Esophagus squamous epithelium (tissue), 5 donors: ENCODE results near the gene RCCD1. TPM values are rescaled to one million over a fixed set of nuclear protein-coding genes. Genes with fewer than 3 reads are reported as not detected.
"Not testable (repeated sequence)": the region's sequence is repeated elsewhere in the genome, so short reads cannot be mapped to it uniquely, and the experiment has no call there.

ENCODE experiments used
- DNase-seq: peaks from one replicate; lab custom pipeline; 2025; lab: John Stamatoyannopoulos, UW
- H3K27ac ChIP-seq, 4 donors: fragments of 200-600 bp; sonication (generic); one replicate each; pipeline ENCODE4 v1.5.1; 2016 to 2019; ENCODE audit warnings: mild to moderate bottlenecking in 1 of 4
- H3K27me3 ChIP-seq, 4 donors: fragments of 200-600 bp; sonication (generic); 1 replicate in 3 of 4; 2 replicates in 1 of 4; pipeline versions ENCODE4 v1.5.1 to v1.6.0; 2017 to 2021; ENCODE audit warnings: antibody characterized with exemption in 1 of 4
- H3K36me3 ChIP-seq, 3 donors: fragments of 200-600 bp; sonication (generic); one replicate each; pipeline ENCODE4 v1.5.1; 2016 to 2019
- H3K4me1 ChIP-seq, 3 donors: fragments of 200-600 bp; sonication (generic); one replicate each; pipeline ENCODE4 v1.5.1; 2017 to 2019
- H3K4me3 ChIP-seq, 4 donors: fragments of 200-600 bp; sonication (generic); 1 replicate in 3 of 4; 2 replicates in 1 of 4; pipeline ENCODE4 v1.5.1; 2016 to 2019; ENCODE audit warnings: mild to moderate bottlenecking in 2 of 4, moderate library complexity in 1 of 4
- H3K9me3 ChIP-seq, 3 donors: fragments of 200-600 bp; sonication (generic); one replicate each; pipeline ENCODE4 v1.5.1; 2016 to 2019
- POLR2A ChIP-seq, 4 donors: fragments of 450-650 bp; IDR thresholded peaks; one replicate each; pipeline ENCODE4 v1.6.1; 2017; ENCODE audit warnings: antibody characterized with exemption in 4 of 4, mild to moderate bottlenecking in 4 of 4, moderate library complexity in 3 of 4
- WGBS, 2 donors: methylation state at CpG; one replicate each; pipeline ENCODE4 v1.1.5; 2018; 5-methylcytosine and 5-hydroxymethylcytosine counted together
- intact Hi-C: fragments of 100-400 bp; cut with DNase I; formaldehyde crosslinking; loops from one replicate; pipeline ENCODE4 v1.15.0; 2022
- total RNA-seq, 4 donors: library from RNA; depleted of rRNA; stranded (reverse); fragments of >200 nt; gene quantifications; one replicate each; pipeline ENCODE4 v1.1.0, GENCODE V29; 2016
- TF ChIP-seq, protein P1 (sequence below), 6 experiments: fragments of 450-650 bp in 4 of 6; fragments of 200-600 bp in 2 of 6; sonication (generic) in 2 of 6; IDR thresholded peaks; one replicate each; pipeline ENCODE4 v1.5.1; 2016 to 2019; ENCODE audit warnings: antibody characterized with exemption in 6 of 6, mild to moderate bottlenecking in 4 of 6, moderate library complexity in 4 of 6
- donor health status: DM: yes; HTN: yes; CAD: no.

RCCD1 gene
- total RNA-seq, 4 donors from 2014 or later, result 8.7 to 12.6 (median 9.8) TPM

- H3K4me1 ChIP-seq, result peaks cover 8 to 23% (median 9%) of the 10 kb centered on the region in 3 donors
- no peak overlapping the region for H3K27ac ChIP-seq
- DNase-seq, result no peak
- 81 to 88% methylated on average over 8 to 9 of the region's 9 CpGs for WGBS, 2 donors
- no peak for TF ChIP-seq POLR2A (IDR thresholded peaks at IDR 0.05)
- TF ChIP-seq, protein P1, sequence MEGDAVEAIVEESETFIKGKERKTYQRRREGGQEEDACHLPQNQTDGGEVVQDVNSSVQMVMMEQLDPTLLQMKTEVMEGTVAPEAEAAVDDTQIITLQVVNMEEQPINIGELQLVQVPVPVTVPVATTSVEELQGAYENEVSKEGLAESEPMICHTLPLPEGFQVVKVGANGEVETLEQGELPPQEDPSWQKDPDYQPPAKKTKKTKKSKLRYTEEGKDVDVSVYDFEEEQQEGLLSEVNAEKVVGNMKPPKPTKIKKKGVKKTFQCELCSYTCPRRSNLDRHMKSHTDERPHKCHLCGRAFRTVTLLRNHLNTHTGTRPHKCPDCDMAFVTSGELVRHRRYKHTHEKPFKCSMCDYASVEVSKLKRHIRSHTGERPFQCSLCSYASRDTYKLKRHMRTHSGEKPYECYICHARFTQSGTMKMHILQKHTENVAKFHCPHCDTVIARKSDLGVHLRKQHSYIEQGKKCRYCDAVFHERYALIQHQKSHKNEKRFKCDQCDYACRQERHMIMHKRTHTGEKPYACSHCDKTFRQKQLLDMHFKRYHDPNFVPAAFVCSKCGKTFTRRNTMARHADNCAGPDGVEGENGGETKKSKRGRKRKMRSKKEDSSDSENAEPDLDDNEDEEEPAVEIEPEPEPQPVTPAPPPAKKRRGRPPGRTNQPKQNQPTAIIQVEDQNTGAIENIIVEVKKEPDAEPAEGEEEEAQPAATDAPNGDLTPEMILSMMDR (IDR thresholded peaks at IDR 0.05), result no peak
- H3K27me3 ChIP-seq, result no peaks in the 10 kb centered on the region
- no peak overlapping the region for H3K4me3 ChIP-seq
- peaks cover 35 to 82% (median 56%) of the 10 kb centered on the region in 3 donors for H3K36me3 ChIP-seq
- intact Hi-C loops, result no loop called here
- no peaks in the 10 kb centered on the region for H3K9me3 ChIP-seq
These were observed 46.7 kb upstream of the RCCD1 start for GRCh38 chr15:90907838-90908507.

- WGBS, 2 donors, result 81 to 87% methylated on average over 9 to 11 of the region's 11 CpGs
- H3K9me3 ChIP-seq, intact Hi-C loops, H3K4me3 ChIP-seq, H3K27ac ChIP-seq, H3K4me1 ChIP-seq, DNase-seq, H3K27me3 ChIP-seq: not testable (repeated sequence)
- H3K36me3 ChIP-seq, result peaks cover 50 to 97% (median 63%) of the 10 kb centered on the region in 3 donors
These were observed 45.2 kb upstream of the RCCD1 start for GRCh38 chr15:90909449-90909848.

DNA sequence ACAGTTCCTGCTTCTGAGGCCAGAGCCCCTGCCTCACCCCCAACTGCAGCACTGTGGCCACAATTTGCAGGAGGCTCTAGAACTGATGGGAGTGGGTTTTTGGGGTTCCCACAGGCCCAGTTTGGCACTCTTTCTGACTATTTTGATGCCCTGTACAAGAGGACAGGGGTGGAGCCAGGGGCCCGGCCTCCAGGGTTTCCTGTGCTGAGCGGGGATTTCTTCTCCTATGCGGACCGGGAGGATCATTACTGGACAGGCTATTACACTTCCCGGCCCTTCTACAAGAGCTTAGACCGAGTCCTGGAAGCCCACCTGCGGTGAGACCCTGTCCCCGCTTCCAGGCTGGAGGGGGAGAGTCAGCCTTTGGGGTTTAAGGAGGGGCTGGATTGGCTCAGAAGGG, 44.7 kb upstream of the RCCD1 start:
- Histone ChIP-seq H3K36me3 (peaks cover 52 to 100% (median 68%) of the 10 kb centered on the region in 3 donors), H3K27me3 (no peaks in the 10 kb centered on the region), H3K4me1 (peaks cover 0 to 4% (median 0%) of the 10 kb centered on the region in 3 donors), H3K9me3 (no peaks in the 10 kb centered on the region), H3K27ac (no peak overlapping the region), H3K4me3 (no peak overlapping the region)
- intact Hi-C loops, result no loop called here
- 90 to 93% methylated on average over 2 to 6 of the region's 8 CpGs for WGBS, 2 donors
- TF ChIP-seq, protein P1 (IDR thresholded peaks at IDR 0.05), result no peak
- no peak for TF ChIP-seq POLR2A (IDR thresholded peaks at IDR 0.05)
- DNase-seq, result no peak

DNA sequence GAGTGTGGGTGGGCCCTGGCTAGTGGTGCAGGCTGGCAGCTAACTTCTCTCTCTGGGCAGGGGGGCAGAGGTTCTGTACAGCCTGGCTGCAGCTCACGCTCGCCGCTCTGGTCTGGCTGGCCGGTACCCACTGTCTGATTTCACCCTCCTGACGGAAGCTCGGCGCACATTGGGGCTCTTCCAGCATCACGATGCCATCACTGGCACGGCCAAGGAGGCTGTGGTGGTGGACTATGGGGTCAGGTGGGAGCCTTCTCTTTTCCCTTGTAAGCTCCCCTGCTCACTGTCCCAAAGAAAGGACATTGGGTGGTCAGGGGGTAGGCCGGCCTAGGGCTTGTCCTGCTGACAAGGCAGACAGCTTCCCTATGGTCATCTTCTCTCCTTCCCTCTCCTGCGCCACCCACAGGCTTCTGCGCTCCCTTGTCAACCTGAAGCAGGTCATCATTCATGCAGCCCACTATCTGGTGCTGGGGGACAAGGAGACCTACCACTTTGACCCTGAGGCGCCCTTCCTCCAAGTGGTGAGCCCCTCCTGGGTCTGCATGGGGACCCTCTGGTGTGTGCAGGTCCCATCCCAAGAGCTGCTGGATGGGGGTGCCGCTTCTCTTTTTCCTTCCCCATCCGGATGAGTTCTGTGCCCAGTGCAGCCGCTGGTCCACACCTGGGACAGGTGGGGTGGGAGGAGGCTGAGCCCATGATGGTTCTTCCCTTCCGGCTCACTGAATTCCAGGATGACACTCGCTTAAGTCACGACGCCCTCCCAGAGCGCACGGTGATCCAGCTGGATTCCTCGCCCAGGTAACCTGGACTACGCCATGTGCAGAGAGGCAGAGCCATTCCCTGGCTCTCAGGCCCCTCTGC, 44.0 kb upstream of the RCCD1 start:
- intact Hi-C loops, result no loop called here
- H3K4me1 ChIP-seq, result no peaks in the 10 kb centered on the region
- no peak for DNase-seq
- H3K9me3 ChIP-seq, result no peaks in the 10 kb centered on the region
- no peak overlapping the region for H3K27ac ChIP-seq
- TF ChIP-seq POLR2A (IDR thresholded peaks at IDR 0.05), result no peak
- TF ChIP-seq, protein P1 (IDR thresholded peaks at IDR 0.05), result no peak
- no peaks in the 10 kb centered on the region for H3K27me3 ChIP-seq
- 93 to 96% methylated on average over 10 to 13 of the region's 24 CpGs for WGBS, 2 donors
- no peak overlapping the region for H3K4me3 ChIP-seq
- H3K36me3 ChIP-seq, result peaks cover 49 to 100% (median 65%) of the 10 kb centered on the region in 3 donors

- no peaks in the 10 kb centered on the region for H3K9me3 ChIP-seq
- H3K4me1 ChIP-seq, result no peaks in the 10 kb centered on the region
- 88% methylated on average over 6 of the region's 19 CpGs; no CpG with 5 or more reads in 1 of the 2 donors for WGBS, 2 donors
- no peaks in the 10 kb centered on the region for H3K27me3 ChIP-seq
- no peak for DNase-seq
- H3K27ac ChIP-seq, result no peak overlapping the region
- TF ChIP-seq POLR2A (IDR thresholded peaks at IDR 0.05), result no peak
- TF ChIP-seq, protein P1 (IDR thresholded peaks at IDR 0.05), result no peak
- intact Hi-C loops, result no loop called here
- H3K36me3 ChIP-seq, result peaks cover 44 to 100% (median 59%) of the 10 kb centered on the region in 3 donors
- no peak overlapping the region for H3K4me3 ChIP-seq
These were observed 43.4 kb upstream of the RCCD1 start for GRCh38 chr15:90911302-90911623.
